Caco-2 (cell line): ENCODE results near the gene DSCAM. TPM values are rescaled to one million over a fixed set of nuclear protein-coding genes. Genes with fewer than 3 reads are reported as not detected.

Source experiments
- BruUV-seq: library from RNA; stranded (reverse); fragments of 400-500 nt; replicated peaks from 2 replicates; lab custom pipeline; 2021; lab: Mats Ljungman, UMichigan
- CTCF ChIA-PET: fragments of 300-600 bp; sonication (Branson Sonifier 250); formaldehyde crosslinking; loops from one replicate; lab custom pipeline; 2022; ENCODE audit warnings: antibody characterized with exemption; lab: Charles Lee
- POLR2A ChIA-PET: fragments of 300-600 bp; sonication (Branson Sonifier 250); formaldehyde crosslinking; loops from one replicate; lab custom pipeline; 2022; ENCODE audit warnings: antibody characterized with exemption; lab: Charles Lee
- DNase-seq, 2 experiments: peaks; one replicate each; pipeline versions ENCODE4 v3.0.0 to v3.0.0-alpha.2; 2020 to 2022
- H3K27me3 ChIP-seq: replicated peaks from 2 replicates; pipeline ENCODE4 v1.6.0; 2011; ENCODE audit warnings: low read length; ENCODE audit not compliant: control insufficient read depth, insufficient read depth
- H3K36me3 ChIP-seq: 2 replicates; pipeline ENCODE4 v1.5.1; 2011; ENCODE audit warnings: low read length; ENCODE audit not compliant: control insufficient read depth, insufficient read depth
- H3K4me1 ChIP-seq: fragments of 250-450 bp; sonication (Bioruptor Pico); 2 replicates; pipeline ENCODE4 v1.5.1; 2020; ENCODE audit warnings: mild to moderate bottlenecking
- H3K4me3 ChIP-seq: 2 replicates; pipeline ENCODE4 v1.5.1; 2011; ENCODE audit warnings: low read depth, mild to moderate bottlenecking, control low read depth, low read length
- H3K9me3 ChIP-seq: fragments of 250-450 bp; sonication (Bioruptor Pico); 2 replicates; pipeline ENCODE4 v1.5.1; 2020; ENCODE audit warnings: mild to moderate bottlenecking, moderate library complexity
- H3K27ac Mint-ChIP-seq: one replicate; pipeline ENCODE4 v1.8.0; 2022; ENCODE audit warnings: mixed read lengths; ENCODE audit not compliant: unreplicated experiment
- H3K27me3 Mint-ChIP-seq: one replicate; pipeline ENCODE4 v1.8.0; 2022; ENCODE audit warnings: mixed read lengths; ENCODE audit not compliant: insufficient read depth, unreplicated experiment
- H3K36me3 Mint-ChIP-seq: one replicate; pipeline ENCODE4 v1.8.0; 2022; ENCODE audit warnings: mild to moderate bottlenecking, mixed read lengths; ENCODE audit not compliant: insufficient read depth, unreplicated experiment
- H3K4me1 Mint-ChIP-seq: one replicate; pipeline ENCODE4 v1.8.0; 2022; ENCODE audit warnings: low read depth, mixed read lengths; ENCODE audit not compliant: unreplicated experiment
- H3K4me3 Mint-ChIP-seq: one replicate; pipeline ENCODE4 v1.8.0; 2022; ENCODE audit warnings: mild to moderate bottlenecking, moderate library complexity, mixed read lengths; ENCODE audit not compliant: unreplicated experiment
- H3K9me3 Mint-ChIP-seq: one replicate; pipeline ENCODE4 v1.8.0; 2022; ENCODE audit warnings: mixed read lengths; ENCODE audit not compliant: unreplicated experiment
- CTCF ChIP-seq, 2 experiments: fragments of 200-600 bp in 1 of 2; IDR thresholded peaks; 1 replicate in 1 of 2; 2 replicates in 1 of 2; pipeline versions ENCODE4 v1.5.1 to v1.8.0; 2011 to 2022; ENCODE audit warnings: antibody characterized with exemption in 1 of 2, control low read depth in 1 of 2, inconsistent platforms in 1 of 2, low read depth in 1 of 2, low read length in 1 of 2, mild to moderate bottlenecking in 1 of 2, moderate library complexity in 1 of 2; ENCODE audit not compliant: insufficient read depth in 1 of 2, severe bottlenecking in 1 of 2, unreplicated experiment in 1 of 2
- intact Hi-C: fragments of 100-400 bp; cut with micrococcal nuclease; formaldehyde crosslinking; loops from one replicate; pipeline ENCODE4 v1.10.0; 2022; ENCODE audit not compliant: unreplicated experiment
- total RNA-seq: library from RNA; stranded (reverse); gene quantifications from 2 replicates; pipeline ENCODE4 v1.2.3, GENCODE V29; 2022

DSCAM gene
- total RNA-seq, 1 experiment from 2014 or later: not detected

- intact Hi-C loops: no loop called here
- H3K4me3 ChIP-seq: no peak overlapping the region
- Mint-ChIP-seq H3K27ac (no peak overlapping the region), H3K9me3 (peaks cover 9% of the 10 kb centered on the region), H3K36me3 (no peaks in the 10 kb centered on the region), H3K4me1 (no peaks in the 10 kb centered on the region), H3K27me3 (peaks cover 16% of the 10 kb centered on the region), H3K4me3 (no peak overlapping the region)
- H3K4me1 ChIP-seq: no peaks in the 10 kb centered on the region
- TF ChIP-seq CTCF (IDR thresholded peaks at IDR 0.05; ENCODE audit: insufficient read depth in 1 of 2, low read depth in 1 of 2, low read length in 1 of 2, severe bottlenecking in 1 of 2, unreplicated experiment in 1 of 2): no peak
- H3K9me3 ChIP-seq: no peaks in the 10 kb centered on the region
- CTCF ChIA-PET: no interaction called here
- no TSS peak for BruUV-seq
- no peaks in the 10 kb centered on the region for H3K36me3 ChIP-seq
- POLR2A ChIA-PET: no interaction called here
- no peak for DNase-seq
- no peaks in the 10 kb centered on the region for H3K27me3 ChIP-seq
Observed at GRCh38 chr21:40618191-40618973, 228.6 kb downstream of the DSCAM start.

GRCh38 chr21:40616377-40616704 is 230.6 kb downstream of the DSCAM start:
- no TSS peak for BruUV-seq

More at GRCh38 chr21:40616377-40616704, 230.6 kb downstream of the DSCAM start:
- Mint-ChIP-seq H3K9me3 (peaks cover 9% of the 10 kb centered on the region), H3K4me3 (no peak overlapping the region), H3K4me1 (no peaks in the 10 kb centered on the region), H3K27me3 (peaks cover 19% of the 10 kb centered on the region), H3K27ac (no peak overlapping the region), H3K36me3 (no peaks in the 10 kb centered on the region)
- intact Hi-C loops: no loop called here
- no peaks in the 10 kb centered on the region for H3K27me3 ChIP-seq
- TF ChIP-seq CTCF (IDR thresholded peaks at IDR 0.05; ENCODE audit: insufficient read depth in 1 of 2, low read depth in 1 of 2, low read length in 1 of 2, severe bottlenecking in 1 of 2, unreplicated experiment in 1 of 2): no peak
- no peaks in the 10 kb centered on the region for H3K36me3 ChIP-seq
- no peaks in the 10 kb centered on the region for H3K9me3 ChIP-seq
- H3K4me1 ChIP-seq: no peaks in the 10 kb centered on the region
- no peak overlapping the region for H3K4me3 ChIP-seq
- DNase-seq: no peak
- ChIA-PET POLR2A (no interaction called here), CTCF (no interaction called here)
